Ovary (tissue), 3 donors: ENCODE results near the gene STAT5A.

Experiments
- CTCF ChIP-seq, 3 donors: fragments of 450-650 bp in 2 of 3; fragments of 200-600 bp in 1 of 3; IDR thresholded peaks; one replicate each; pipeline versions ENCODE4 v1.5.1 to v1.8.0; 2016 to 2022; ENCODE audit warnings: antibody characterized with exemption in 3 of 3, mild to moderate bottlenecking in 1 of 3
- EP300 ChIP-seq: sonication (generic); formaldehyde crosslinking; IDR thresholded peaks from one replicate; pipeline ENCODE4 v1.6.1; 2017; ENCODE audit warnings: antibody characterized with exemption
- POLR2A ChIP-seq: fragments of 450-650 bp; IDR thresholded peaks from one replicate; pipeline ENCODE4 v1.6.1; 2017; ENCODE audit warnings: antibody characterized with exemption, mild to moderate bottlenecking, moderate library complexity
- donor health status: DM: no; HTN: no; CAD: no.

- TF ChIP-seq CTCF (IDR thresholded peaks at IDR 0.05) (no peak), POLR2A (no peak), EP300 (no peak)
These were observed 16.1 kb downstream of the STAT5A start for GRCh38 chr17:42304187-42305030.
